Sciatic nerve (tissue), 2 donors: ENCODE data around the gene PCNX1. TPM values are rescaled to one million over a fixed set of nuclear protein-coding genes. Genes with fewer than 3 reads are reported as not detected.

Experiments
- ATAC-seq: fragments of 200-7000 bp; cut with Tn5 transposase; one replicate; pipeline ENCODE4 v1.9.1; 2020; ENCODE audit warnings: mild to moderate bottlenecking, moderate library complexity
- DNase-seq: peaks from one replicate; pipeline ENCODE4 v3.0.0-alpha.2; 2020; ENCODE audit warnings: low spot score
- intact Hi-C: fragments of 100-400 bp; cut with DNase I; formaldehyde crosslinking; loops from one replicate; pipeline ENCODE4 v1.14.2; 2022
- total RNA-seq: library from RNA; stranded (reverse); fragmentation: NEBNext Ultra II Directional; extraction: Animal tissue kit (Norgen Biotek cat#: 25700); gene quantifications from one replicate; pipeline ENCODE4 v1.2.1, GENCODE V29; 2021
- donor health status: DM: no; HTN: no; CAD: no.
- donor health status: DM: no; HTN: no; CAD: no.

The PCNX1 gene
- total RNA-seq, 1 donor from 2014 or later, result 84.3 TPM

GRCh38 chr14:70887737-70888499 is 19.3 kb upstream of the PCNX1 start:
- DNase-seq (no peak), ATAC-seq (no peak)
- intact Hi-C loops, result no loop called here

- DNase-seq (no peak), ATAC-seq (no peak)
- intact Hi-C loops, result no loop called here
These were observed 18.5 kb upstream of the PCNX1 start for GRCh38 chr14:70888681-70889175.

GRCh38 chr14:70889555-70889954 is 17.7 kb upstream of the PCNX1 start:
- DNase-seq, result no peak
- intact Hi-C loops, result no loop called here
- ATAC-seq, result no peak

DNA sequence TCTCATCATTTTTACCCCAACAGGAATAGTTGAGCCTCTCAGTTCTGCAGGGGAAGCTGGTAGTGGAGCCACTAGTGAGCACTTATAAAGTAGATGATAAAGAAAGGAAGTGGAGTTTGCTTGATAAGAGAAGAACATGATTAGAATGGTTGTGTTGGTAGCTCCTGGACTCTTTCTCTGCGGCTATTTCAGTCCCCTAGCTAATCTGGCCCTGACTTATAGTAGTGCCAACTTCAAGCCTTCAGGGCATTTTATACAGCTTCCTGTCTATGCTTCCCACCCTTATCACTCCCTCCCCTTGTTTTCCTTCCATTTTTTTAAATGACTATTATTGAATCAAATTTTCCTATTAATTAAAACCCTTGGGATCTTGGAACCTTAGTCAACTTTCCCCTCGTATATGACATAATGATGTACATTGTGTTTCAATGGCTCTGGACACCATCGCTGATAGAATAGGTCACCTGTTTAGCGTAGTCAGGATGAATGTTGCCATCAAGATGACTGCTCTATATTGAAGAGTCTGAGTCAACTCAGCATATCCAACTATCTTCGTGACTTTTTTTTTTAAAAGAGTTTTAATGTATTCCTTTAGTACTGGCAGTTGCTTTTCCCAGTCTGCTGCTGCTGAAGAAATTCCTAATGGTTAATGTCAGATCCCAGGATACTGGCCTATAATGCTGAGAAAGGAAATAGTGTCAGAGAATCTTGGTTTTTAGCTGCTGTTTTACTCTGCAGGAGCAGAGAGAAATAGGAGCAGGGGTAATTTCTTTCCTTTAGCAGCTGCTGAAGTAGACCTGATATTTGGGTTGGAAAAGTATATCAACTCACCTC is 16.2 kb upstream of the PCNX1 start:
- ATAC-seq (no peak), DNase-seq (no peak)
- intact Hi-C loops, result no loop called here

DNA sequence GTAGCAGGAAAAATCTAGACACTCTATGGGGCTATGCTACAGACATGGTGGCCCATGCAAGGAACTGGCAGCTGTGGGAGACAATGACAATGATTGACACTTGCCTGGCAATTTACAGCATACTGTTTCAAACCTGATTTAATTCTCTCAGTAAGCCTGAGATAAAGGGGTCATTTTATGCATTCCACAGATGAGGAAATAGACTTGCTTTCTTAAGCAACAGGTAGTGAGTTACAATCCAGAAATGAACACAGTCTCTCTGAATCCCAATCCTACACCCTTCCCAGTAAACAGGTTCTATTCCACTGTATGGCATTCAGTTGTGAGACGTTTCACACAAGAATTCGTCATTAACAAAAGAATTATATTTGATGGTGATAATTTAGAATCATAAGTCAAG is 15.5 kb upstream of the PCNX1 start:
- DNase-seq (no peak), ATAC-seq (no peak)
- intact Hi-C loops, result no loop called here

- intact Hi-C loops, result no loop called here
- ATAC-seq, result no peak
- DNase-seq, result no peak
These were observed 14.0 kb upstream of the PCNX1 start for GRCh38 chr14:70893062-70893845.

- ATAC-seq (no peak), DNase-seq (no peak)
- intact Hi-C loops, result no loop called here
These were observed 13.4 kb upstream of the PCNX1 start for GRCh38 chr14:70893858-70894291.

- no peak for DNase-seq
- intact Hi-C loops, result no loop called here
- no peak for ATAC-seq
These were observed 12.4 kb upstream of the PCNX1 start for GRCh38 chr14:70894868-70895267.

GRCh38 chr14:70896317-70896716 is 10.9 kb upstream of the PCNX1 start:
- intact Hi-C loops, result no loop called here
- no peak for ATAC-seq
- no peak for DNase-seq

DNA sequence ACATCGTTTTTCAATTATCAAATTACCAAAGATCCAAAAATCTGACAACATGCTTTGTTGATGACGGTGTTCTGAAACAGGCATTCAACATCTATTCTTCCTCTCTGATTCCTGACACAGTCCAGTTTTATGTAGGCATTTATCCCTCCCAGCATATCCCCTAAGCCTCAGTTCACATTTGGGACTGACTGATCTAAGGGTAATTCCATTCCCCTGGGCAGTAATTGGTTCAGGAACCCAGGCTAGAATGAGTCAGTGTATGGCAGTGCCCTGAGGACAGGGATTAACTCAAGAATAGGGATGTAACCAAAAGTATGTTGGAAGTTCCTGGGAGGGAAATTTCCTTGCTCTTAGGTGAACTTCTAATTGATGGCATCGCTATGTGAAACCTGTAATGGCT is 10.3 kb upstream of the PCNX1 start:
- ATAC-seq, result no peak
- intact Hi-C loops, result no loop called here
- DNase-seq, result no peak

- peak; percentile 46 for ATAC-seq
These were observed 9.8 kb upstream of the PCNX1 start for GRCh38 chr14:70897464-70897863.

GRCh38 chr14:70898111-70898745 is 9.0 kb upstream of the PCNX1 start:
- intact Hi-C loops, result no loop called here
- DNase-seq, result no peak
- no peak for ATAC-seq

More at GRCh38 chr14:70897464-70897863, 9.8 kb upstream of the PCNX1 start:
- no peak for DNase-seq
- intact Hi-C loops, result no loop called here

- intact Hi-C loops, result loop anchor here (10.0 kb wide), 1 partner anchor 74 kb away; no protein-coding TSS in a partner anchor
- DNase-seq (no peak), ATAC-seq (no peak)
These were observed 6.0 kb upstream of the PCNX1 start for GRCh38 chr14:70901269-70901668.

DNA sequence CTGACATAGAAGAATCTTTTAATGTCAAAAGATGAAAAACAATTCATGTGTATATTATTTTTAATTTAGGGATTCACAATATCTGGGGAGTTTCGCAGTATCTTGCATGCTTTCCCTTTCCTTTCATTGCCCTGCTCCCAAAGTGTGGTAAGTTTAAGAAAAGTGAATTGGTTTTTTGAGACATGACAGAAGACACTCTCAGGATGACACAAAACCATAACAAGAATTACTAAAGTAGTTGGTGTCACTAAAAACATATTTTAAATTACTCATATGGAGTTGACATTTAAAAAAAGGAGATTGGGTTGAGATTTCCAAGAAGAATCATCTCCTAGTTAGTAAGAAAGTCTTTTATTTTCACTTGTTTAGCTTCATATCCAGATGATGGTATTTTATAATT is 5.1 kb upstream of the PCNX1 start:
- DNase-seq, result no peak
- ATAC-seq, result no peak
- intact Hi-C loops, result loop anchor here (10.0 kb wide), 1 partner anchor 73 kb away; no protein-coding TSS in a partner anchor

DNA sequence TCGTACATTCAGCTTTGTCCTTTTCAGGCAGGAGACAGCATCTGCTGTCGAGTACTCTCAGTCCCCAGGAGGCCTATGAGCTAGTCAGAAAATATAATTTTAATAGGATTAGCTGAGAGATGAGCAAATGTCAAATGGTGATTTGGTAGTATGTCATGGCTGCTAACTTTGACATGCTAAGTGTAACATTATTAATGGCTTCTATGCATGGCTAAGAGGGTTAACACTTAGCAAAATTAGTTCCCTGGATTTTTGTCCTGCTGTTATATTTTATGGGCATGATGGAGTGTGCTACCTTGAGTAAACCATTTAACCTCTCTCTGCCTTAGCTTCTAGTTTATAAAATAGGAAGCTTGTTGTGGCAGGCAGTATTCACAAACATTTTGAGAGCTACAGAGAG is 2.9 kb upstream of the PCNX1 start:
- DNase-seq, result no peak
- intact Hi-C loops, result loop anchor here (10.0 kb wide), 1 partner anchor 70 kb away; no protein-coding TSS in a partner anchor
- ATAC-seq, result no peak

GRCh38 chr14:70905301-70905700 is 2.0 kb upstream of the PCNX1 start:
- ATAC-seq (no peak), DNase-seq (no peak)
- intact Hi-C loops, result loop anchor here (10.0 kb wide), 1 partner anchor 70 kb away; no protein-coding TSS in a partner anchor

- DNase-seq (no peak), ATAC-seq (peak; percentile 33)
- intact Hi-C loops, result loop anchor here (10.0 kb wide), 1 partner anchor 68 kb away; no protein-coding TSS in a partner anchor
These were observed 475 bp upstream of the PCNX1 start for GRCh38 chr14:70906793-70907175.
